Fibroblast of lung (primary cell): ENCODE results near the gene SRRM2.

Experiments
- EZH2 ChIP-seq: IDR thresholded peaks from 2 replicates; pipeline ENCODE4 v1.5.1; 2012; ENCODE audit warnings: low read length, control low read depth, mild to moderate bottlenecking; ENCODE audit errors: missing control alignments
- TF ChIP-seq, protein P1 (sequence below), 2 donors: IDR thresholded peaks in 1 of 2; conservative IDR thresholded peaks in 1 of 2; 1 replicate in 1 of 2; 2 replicates in 1 of 2; pipeline ENCODE4 v1.5.1; 2011 to 2012; ENCODE audit warnings: low read length in 2 of 2, control low read depth in 1 of 2, inconsistent platforms in 1 of 2, low read depth in 1 of 2, mild to moderate bottlenecking in 1 of 2

DNA sequence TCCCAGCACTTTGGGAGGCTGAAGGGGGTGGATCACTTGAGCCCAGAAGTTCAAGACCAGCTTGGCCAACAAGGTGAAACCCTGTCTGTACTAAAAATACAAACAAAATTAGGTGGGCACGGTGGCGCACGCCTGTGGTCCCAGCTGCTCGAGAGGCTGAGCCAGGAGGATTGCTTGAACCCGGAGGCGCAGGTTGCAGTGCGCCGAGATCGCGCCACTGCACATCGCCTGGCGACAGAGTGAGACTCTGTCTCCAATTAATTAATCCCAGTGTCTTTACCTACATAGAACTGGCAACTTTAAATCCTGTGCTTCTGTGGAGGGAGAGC lies 26.2 kb downstream of the SRRM2 start:
- TF ChIP-seq, protein P1, sequence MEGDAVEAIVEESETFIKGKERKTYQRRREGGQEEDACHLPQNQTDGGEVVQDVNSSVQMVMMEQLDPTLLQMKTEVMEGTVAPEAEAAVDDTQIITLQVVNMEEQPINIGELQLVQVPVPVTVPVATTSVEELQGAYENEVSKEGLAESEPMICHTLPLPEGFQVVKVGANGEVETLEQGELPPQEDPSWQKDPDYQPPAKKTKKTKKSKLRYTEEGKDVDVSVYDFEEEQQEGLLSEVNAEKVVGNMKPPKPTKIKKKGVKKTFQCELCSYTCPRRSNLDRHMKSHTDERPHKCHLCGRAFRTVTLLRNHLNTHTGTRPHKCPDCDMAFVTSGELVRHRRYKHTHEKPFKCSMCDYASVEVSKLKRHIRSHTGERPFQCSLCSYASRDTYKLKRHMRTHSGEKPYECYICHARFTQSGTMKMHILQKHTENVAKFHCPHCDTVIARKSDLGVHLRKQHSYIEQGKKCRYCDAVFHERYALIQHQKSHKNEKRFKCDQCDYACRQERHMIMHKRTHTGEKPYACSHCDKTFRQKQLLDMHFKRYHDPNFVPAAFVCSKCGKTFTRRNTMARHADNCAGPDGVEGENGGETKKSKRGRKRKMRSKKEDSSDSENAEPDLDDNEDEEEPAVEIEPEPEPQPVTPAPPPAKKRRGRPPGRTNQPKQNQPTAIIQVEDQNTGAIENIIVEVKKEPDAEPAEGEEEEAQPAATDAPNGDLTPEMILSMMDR (conservative IDR thresholded peaks at IDR 0.05 in 1 of 2, IDR thresholded peaks at IDR 0.05 in 1 of 2; ENCODE audit: low read depth in 1 of 2, low read length in 2 of 2): no peak
- no peak for TF ChIP-seq EZH2
